HFF-Myc (cell line): ENCODE data around the gene LMO1.

ENCODE experiments used
- DNase-seq: peaks from one replicate; pipeline ENCODE4 v3.0.0-alpha.2; 2011; ENCODE audit warnings: low read depth; ENCODE audit errors: extremely low read depth
- H3K4me3 ChIP-seq: replicated peaks from 2 replicates; pipeline ENCODE4 v1.5.1; 2011; ENCODE audit warnings: low read depth, mild to moderate bottlenecking, control low read depth, low read length
- CTCF ChIP-seq: IDR thresholded peaks from 2 replicates; pipeline ENCODE4 v1.5.1; 2012; ENCODE audit warnings: mild to moderate bottlenecking, low read depth, low read length, control low read depth; ENCODE audit errors: missing control alignments

LMO1 gene

DNA sequence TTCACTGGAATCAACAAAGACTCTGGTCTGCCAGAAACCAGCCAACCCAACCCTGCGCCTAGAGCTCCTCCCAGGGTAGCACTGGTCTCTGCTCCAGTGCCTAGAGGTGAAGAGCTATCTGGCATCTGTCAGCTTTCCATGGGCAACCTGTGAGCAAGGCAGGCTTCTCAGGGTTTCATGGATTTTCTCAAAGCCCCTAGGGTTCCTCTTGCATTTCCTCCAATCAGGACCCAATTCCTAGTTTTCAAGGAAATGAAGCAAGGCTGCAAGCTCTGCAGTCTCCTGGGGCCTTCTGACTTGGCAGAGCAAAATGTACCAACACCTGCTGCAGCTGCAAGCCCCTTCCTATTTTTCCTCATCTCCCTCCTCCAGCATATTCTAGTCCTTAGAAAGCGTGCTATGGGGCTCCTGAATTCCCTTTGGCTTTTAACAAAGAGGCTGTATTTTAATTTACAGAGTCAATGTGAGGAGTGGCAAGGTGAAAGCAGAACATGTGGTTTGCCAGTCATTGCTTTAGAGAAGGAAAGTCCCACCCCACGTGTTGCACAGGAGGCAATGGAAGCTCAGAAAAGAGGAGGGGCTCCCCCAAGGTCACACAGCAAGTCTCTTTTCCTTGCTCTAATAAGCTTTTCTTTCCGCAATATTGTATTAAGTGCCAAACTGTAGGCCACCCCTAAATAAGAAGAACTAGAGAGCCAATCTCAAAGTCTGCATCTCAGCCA lies 61.9 kb downstream of the LMO1 start:
- no peak for TF ChIP-seq CTCF
- no peak overlapping the region for H3K4me3 ChIP-seq
- no peak for DNase-seq

DNA sequence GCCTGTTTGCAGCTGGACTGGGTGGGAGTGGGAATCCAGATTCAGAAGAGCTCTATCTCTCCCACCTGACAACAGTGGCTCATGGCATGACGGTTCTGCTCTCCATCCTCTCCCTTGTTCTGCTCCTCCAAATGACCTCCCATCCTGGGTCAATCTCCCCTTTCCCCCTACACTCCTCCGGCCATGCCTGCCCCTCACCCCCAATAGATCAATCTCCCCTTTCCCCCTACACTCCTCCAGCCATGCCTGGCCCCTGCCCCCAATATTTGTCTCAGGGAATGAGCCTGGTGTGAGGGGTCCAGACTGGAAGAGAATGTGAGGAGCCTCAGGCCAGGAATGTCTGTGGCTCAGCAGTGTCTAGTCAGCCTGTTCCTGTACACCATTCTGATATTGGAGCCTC lies 64.0 kb downstream of the LMO1 start:
- no peak for DNase-seq
- no peak overlapping the region for H3K4me3 ChIP-seq
- TF ChIP-seq CTCF = no peak

DNA sequence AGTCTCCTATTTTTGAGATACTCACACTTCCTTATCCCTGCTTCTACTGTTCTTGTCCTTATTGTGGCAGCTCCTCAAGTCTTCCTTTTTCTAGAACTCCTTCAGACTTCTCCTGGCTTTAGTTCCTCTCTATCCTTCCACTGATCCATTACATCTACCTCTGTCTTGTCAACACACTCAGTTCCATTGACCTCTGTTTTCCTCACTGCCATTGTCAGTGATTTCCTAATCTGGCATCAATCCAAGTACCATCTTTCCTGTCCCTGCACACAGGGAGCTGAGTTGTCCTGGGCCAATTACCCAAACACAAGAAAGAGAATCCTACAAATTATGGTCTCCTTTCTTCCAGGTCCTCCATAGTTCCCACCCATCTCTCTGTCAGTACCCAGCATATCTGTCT lies 66.9 kb downstream of the LMO1 start:
- H3K4me3 ChIP-seq = no peak overlapping the region
- no peak for DNase-seq
- TF ChIP-seq CTCF = no peak

- TF ChIP-seq CTCF = no peak
Observed at GRCh38 chr11:8194956-8195355, 68.7 kb downstream of the LMO1 start.

DNA sequence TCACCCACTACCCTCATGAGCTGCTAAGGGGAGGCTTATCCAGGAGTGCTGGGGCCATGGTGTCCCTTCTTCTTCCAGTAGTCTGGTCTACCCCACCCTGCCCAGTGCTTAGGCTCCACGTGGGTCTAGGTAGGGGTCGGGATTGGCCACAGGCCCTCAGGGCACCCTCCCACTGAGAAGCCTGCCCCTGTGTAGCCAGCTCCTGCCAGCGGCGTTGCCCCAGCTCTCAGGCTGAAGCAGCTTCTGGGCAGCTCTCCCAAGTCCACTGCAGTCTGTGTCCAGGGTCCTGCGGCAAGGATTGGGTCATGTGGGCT lies 70.8 kb downstream of the LMO1 start:
- DNase-seq = no peak
- no peak for TF ChIP-seq CTCF
- H3K4me3 ChIP-seq = no peak overlapping the region

More at GRCh38 chr11:8194956-8195355, 68.7 kb downstream of the LMO1 start:
- no peak for DNase-seq
- no peak overlapping the region for H3K4me3 ChIP-seq

DNA sequence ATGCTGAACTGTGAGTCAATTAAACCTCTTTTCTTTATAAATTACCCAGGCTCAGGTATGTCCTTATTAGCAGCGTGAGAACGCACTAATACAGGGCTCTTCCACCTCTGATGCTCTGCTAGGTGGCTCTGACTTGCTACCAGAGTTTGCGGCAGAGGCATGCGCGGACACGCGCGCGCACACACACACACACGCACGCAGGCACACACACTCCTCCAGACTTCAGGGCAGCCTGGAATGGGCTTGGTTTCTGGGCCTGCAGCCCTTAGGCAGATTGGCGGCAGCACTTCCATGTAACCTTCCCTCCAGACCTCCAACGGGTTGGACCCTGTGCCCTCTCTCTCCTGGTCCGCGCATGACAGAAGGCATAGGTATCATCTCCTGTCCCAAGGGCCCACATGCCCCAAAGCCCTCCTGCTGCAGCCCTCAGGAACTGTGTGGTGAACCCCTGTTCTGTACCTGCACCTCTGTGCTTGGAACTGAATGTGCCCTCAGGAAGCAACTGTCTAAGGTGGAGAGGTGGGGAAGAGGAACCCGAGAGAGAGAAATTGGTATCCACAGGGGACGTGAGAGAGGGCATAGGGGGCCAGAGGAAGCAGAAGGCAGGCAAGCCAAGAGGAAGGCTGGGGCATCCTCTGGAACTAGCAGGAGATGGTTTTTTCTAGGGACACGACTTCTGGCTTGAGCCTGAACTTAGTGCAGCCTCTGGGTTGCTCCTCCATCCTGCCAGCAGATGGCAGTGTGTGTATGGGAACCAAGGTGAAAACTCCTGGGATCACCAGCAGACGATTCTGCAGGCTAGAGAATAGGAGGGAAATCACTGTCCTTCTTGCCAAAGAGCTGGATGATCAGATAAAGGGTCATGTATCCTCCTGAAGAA lies 71.4 kb downstream of the LMO1 start:
- TF ChIP-seq CTCF = peak; percentile 90

More for the DNA sequence above, 71.4 kb downstream of the LMO1 start:
- peak; percentile 44 for DNase-seq
- H3K4me3 ChIP-seq = no peak overlapping the region
